Muscle of leg (tissue), 11 donors: ENCODE results near the gene LRIT1. TPM values are rescaled to one million over a fixed set of nuclear protein-coding genes. Genes with fewer than 3 reads are reported as not detected.

Experiments used
- DNase-seq: peaks from one replicate; pipeline ENCODE4 v3.0.0; 2013
- H3K27ac ChIP-seq: one replicate; pipeline ENCODE4 v1.5.1; 2013; ENCODE audit warnings: mild to moderate bottlenecking, low read length, control low read depth
- H3K27me3 ChIP-seq: one replicate; pipeline ENCODE4 v1.6.1; 2013; ENCODE audit warnings: low read length; ENCODE audit not compliant: control insufficient read depth, insufficient read depth
- H3K36me3 ChIP-seq: one replicate; pipeline ENCODE4 v1.6.1; 2013; ENCODE audit warnings: low read length; ENCODE audit not compliant: control insufficient read depth, insufficient read depth
- H3K4me1 ChIP-seq: one replicate; pipeline ENCODE4 v1.6.1; 2013; ENCODE audit warnings: low read length; ENCODE audit not compliant: control insufficient read depth, insufficient read depth
- H3K4me3 ChIP-seq: one replicate; pipeline ENCODE4 v1.5.1; 2013; ENCODE audit warnings: low read length, control low read depth
- H3K9me3 ChIP-seq: replicated peaks from 2 replicates; pipeline ENCODE4 v1.6.1; 2013; ENCODE audit warnings: low read depth, low read length; ENCODE audit not compliant: control insufficient read depth
- WGBS: methylation state at CpG from one replicate; pipeline ENCODE4 v1.1.5; 2013; ENCODE audit warnings: missing lambda C conversion rate; ENCODE audit not compliant: insufficient coverage; 5-methylcytosine and 5-hydroxymethylcytosine counted together
- polyA plus RNA-seq, 8 donors: library from polyadenylated mRNA; unstranded; fragments of 120-200 nt; gene quantifications; one replicate each; pipeline versions ENCODE4 v1.2.1 to v1.2.3, GENCODE V29; 2013; ENCODE audit warnings: inconsistent platforms in 1 of 8, low replicate concordance in 1 of 8; ENCODE audit not compliant: insufficient read length in 8 of 8, insufficient read depth in 1 of 8
- total RNA-seq: library from RNA; stranded (reverse); fragments of 120-200 nt; gene quantifications from one replicate; pipeline ENCODE4 v1.2.4, GENCODE V29; 2013

Gene LRIT1
- total and polyA plus RNA-seq, 9 donors, result not detected

GRCh38 chr10:84202349-84202748, 39.0 kb downstream of the LRIT1 start:
- Histone ChIP-seq H3K4me1 (no peaks in the 10 kb centered on the region), H3K4me3 (no peak overlapping the region), H3K27me3 (peaks cover 8% of the 10 kb centered on the region), H3K36me3 (no peaks in the 10 kb centered on the region), H3K27ac (no peak overlapping the region), H3K9me3 (no peaks in the 10 kb centered on the region)
- no peak for DNase-seq
- WGBS, result 63% methylated on average over 4 of the region's 5 CpGs

GRCh38 chr10:84201682-84202081, 39.7 kb downstream of the LRIT1 start:
- no peaks in the 10 kb centered on the region for H3K9me3 ChIP-seq
- no peak overlapping the region for H3K27ac ChIP-seq
- DNase-seq, result no peak
- no peaks in the 10 kb centered on the region for H3K4me1 ChIP-seq
- 92% methylated on average over 7 of the region's 11 CpGs for WGBS
- H3K4me3 ChIP-seq, result no peak overlapping the region
- H3K36me3 ChIP-seq, result no peaks in the 10 kb centered on the region
- peaks cover 14% of the 10 kb centered on the region for H3K27me3 ChIP-seq

DNA sequence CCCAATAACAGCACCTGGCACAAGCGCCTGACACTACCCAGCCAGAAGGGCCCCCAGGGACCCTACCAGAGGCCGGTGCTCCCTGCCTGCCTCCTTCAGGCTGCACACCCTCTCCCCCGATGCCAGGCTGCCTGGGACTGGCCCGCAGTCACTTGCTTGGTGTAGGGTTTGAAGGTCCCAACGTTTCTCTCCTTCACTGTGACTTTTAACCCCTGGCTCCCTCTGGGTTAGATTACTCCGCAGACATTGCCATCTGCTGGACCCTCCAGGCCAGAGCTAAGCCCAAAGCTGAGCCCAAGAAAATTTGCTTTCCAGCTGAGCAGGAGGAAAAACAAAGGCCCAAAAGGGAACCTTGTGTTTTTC, 40.1 kb downstream of the LRIT1 start:
- no peak overlapping the region for H3K4me3 ChIP-seq
- no peaks in the 10 kb centered on the region for H3K4me1 ChIP-seq
- no peaks in the 10 kb centered on the region for H3K9me3 ChIP-seq
- WGBS, result 22% methylated on average over 2 of the region's 6 CpGs
- H3K27me3 ChIP-seq, result peaks cover 19% of the 10 kb centered on the region
- DNase-seq, result no peak
- no peak overlapping the region for H3K27ac ChIP-seq
- no peaks in the 10 kb centered on the region for H3K36me3 ChIP-seq

DNA sequence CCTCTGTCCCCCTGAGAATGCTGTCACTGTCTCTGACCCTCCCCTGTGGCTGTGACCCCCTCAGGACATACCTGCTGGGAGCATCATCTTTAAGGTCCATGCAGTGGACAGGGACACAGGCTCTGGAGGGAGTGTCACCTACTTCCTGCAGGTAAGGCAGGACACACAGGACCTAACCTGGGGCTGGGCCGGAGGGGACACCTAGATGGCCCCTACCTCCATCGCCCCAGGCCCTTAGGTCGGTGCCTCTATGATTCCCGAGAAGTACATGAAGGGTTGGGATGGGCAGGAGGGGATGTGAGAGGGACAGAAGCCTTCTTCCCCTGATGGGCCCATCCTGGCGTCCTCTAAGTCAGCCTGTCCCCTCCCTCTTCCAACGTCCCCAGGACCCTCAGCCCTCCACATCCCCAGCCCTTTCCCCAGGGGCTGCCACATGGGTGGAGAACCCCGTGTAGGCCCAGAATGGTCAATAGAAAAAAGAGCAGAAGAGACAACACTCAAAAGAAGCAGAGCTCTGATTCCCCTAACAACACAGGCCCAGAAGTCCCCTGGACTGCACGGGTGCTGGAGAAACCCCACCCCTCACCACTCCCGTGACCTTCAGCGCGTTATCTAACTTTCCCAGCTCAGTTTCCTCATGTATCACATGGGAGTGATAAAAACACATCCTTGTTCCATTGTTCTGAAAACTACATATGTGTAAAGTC, 40.7 kb downstream of the LRIT1 start:
- H3K27me3 ChIP-seq, result peaks cover 24% of the 10 kb centered on the region

GRCh38 chr10:84198206-84198915, 43.0 kb downstream of the LRIT1 start:
- Histone ChIP-seq H3K4me3 (no peak overlapping the region), H3K27ac (no peak overlapping the region), H3K36me3 (no peaks in the 10 kb centered on the region), H3K27me3 (peaks cover 46% of the 10 kb centered on the region), H3K4me1 (peaks cover 12% of the 10 kb centered on the region), H3K9me3 (no peaks in the 10 kb centered on the region)
- no peak for DNase-seq
- WGBS, result 54% methylated on average over 4 of the region's 7 CpGs

More for the DNA sequence above, 40.7 kb downstream of the LRIT1 start:
- 73% methylated on average over 7 of the region's 11 CpGs for WGBS
- no peak for DNase-seq
- no peak overlapping the region for H3K4me3 ChIP-seq
- H3K36me3 ChIP-seq, result no peaks in the 10 kb centered on the region
- H3K4me1 ChIP-seq, result no peaks in the 10 kb centered on the region
- H3K9me3 ChIP-seq, result no peaks in the 10 kb centered on the region
- no peak overlapping the region for H3K27ac ChIP-seq

DNA sequence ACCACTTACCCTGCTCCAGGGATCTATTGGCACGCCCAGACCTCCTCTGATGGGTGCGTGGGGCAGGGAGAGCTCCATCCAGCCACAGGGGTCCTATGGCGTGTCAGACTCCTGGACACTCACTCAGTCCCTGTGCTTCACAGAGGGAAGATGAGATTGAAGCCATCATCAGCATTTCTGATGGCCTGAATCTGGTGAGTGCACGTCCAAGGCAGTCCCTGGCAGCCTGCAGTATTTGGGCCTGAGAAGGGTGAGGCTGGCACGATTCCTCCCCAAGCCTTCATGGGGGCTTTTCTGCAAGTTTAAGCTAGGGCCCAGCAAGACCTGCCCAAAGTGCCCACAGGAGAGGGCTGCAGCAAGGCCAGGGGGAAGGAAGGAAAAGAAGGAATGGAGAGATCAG, 43.7 kb downstream of the LRIT1 start:
- no peak overlapping the region for H3K27ac ChIP-seq
- no peaks in the 10 kb centered on the region for H3K36me3 ChIP-seq
- 68% methylated on average over 5 of the region's 5 CpGs for WGBS
- H3K4me3 ChIP-seq, result no peak overlapping the region
- H3K4me1 ChIP-seq, result peaks cover 12% of the 10 kb centered on the region
- no peaks in the 10 kb centered on the region for H3K9me3 ChIP-seq
- H3K27me3 ChIP-seq, result peaks cover 53% of the 10 kb centered on the region
- DNase-seq, result no peak

DNA sequence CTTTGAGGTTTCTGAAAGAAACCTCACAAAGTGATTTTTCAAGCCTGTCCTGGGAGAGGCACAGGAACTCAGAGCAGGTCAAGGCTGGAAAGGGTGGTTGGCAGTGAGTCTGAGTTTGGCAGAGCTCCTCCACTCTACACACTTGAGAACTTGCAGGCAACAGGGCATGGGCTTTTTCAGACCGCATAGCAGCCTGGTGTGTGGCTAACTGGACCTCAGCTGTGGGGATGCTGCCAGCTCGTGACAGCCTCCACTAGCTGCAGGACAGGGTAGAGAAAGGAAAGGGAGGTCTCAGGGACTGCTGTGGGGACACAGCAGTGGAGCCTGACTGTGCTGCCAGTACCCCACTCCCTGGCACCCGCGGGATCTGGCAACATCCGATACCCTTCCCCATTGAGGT, 44.4 kb downstream of the LRIT1 start:
- DNase-seq, result no peak
- H3K36me3 ChIP-seq, result no peaks in the 10 kb centered on the region
- 80% methylated on average over 1 of the region's 5 CpGs for WGBS
- H3K27ac ChIP-seq, result no peak overlapping the region
- H3K9me3 ChIP-seq, result no peaks in the 10 kb centered on the region
- peaks cover 54% of the 10 kb centered on the region for H3K27me3 ChIP-seq
- H3K4me3 ChIP-seq, result no peak overlapping the region
- H3K4me1 ChIP-seq, result peaks cover 12% of the 10 kb centered on the region

GRCh38 chr10:84196083-84196482, 45.3 kb downstream of the LRIT1 start:
- WGBS, result 49% methylated on average over 4 of the region's 4 CpGs
- Histone ChIP-seq H3K9me3 (no peaks in the 10 kb centered on the region), H3K27me3 (peaks cover 58% of the 10 kb centered on the region), H3K4me1 (peaks cover 12% of the 10 kb centered on the region), H3K4me3 (no peak overlapping the region), H3K36me3 (no peaks in the 10 kb centered on the region), H3K27ac (no peak overlapping the region)
- no peak for DNase-seq

GRCh38 chr10:84195044-84195830, 46.1 kb downstream of the LRIT1 start:
- WGBS, result 9% methylated on average over 37 of the region's 43 CpGs
- H3K4me1 ChIP-seq, result peaks cover 12% of the 10 kb centered on the region
- no peaks in the 10 kb centered on the region for H3K36me3 ChIP-seq
- no peak overlapping the region for H3K27ac ChIP-seq
- H3K9me3 ChIP-seq, result no peaks in the 10 kb centered on the region
- peaks cover 58% of the 10 kb centered on the region for H3K27me3 ChIP-seq
- DNase-seq, result no peak
- no peak overlapping the region for H3K4me3 ChIP-seq

DNA sequence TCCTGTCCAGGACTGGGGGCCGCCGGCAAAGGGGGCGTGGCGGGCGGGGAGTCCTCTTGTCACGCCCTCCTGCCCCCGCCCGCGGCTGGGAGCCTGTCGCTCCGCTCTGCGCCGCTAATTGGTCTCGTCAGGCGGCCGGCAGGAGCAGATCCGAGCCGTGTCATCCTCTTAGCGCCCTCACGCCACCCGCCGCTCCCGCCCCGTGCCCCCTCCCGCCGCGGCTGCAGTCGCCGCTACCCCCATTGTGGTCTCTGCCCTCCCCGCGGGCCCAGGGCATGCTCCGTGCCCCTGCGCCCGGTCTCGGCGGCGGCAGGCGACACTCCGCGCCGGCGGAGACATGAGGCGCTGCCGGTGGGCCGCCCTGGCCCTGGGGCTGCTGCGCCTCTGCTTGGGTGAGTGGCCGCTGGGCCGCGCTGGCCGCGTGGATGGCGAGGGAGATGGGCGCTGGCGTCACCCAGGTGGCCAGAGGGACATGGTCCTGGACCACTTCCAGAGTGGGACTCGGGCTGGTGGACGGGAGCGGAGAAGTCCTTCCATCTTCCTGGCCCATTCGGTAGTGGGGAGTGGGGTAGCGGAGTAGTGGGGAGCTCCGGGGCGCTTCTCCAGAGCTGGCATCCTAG, 46.8 kb downstream of the LRIT1 start, which contains the start of gene CDHR1:
CDHR1 (plus strand) TSS at position 114 of the 620 bp plus-strand sequence; CDS start at position 338, 224 bp downstream.
- Histone ChIP-seq H3K27ac (no peak within 1 kb of the TSS), H3K27me3 (peaks cover 58% of the 10 kb centered on the region), H3K9me3 (no peaks in the 10 kb centered on the region), H3K4me1 (peaks cover 12% of the 10 kb centered on the region), H3K36me3 (no peaks in the 10 kb centered on the region), H3K4me3 (peak within 1 kb of the TSS; percentile 33)
- WGBS, result under 1% methylated on average over 60 of the region's 61 CpGs
- DNase-seq, result peak; percentile 26
